ENCODE measurements around the gene SPARC.

GRCh38 chr5:151622367-151623088 is 64.2 kb downstream of the SPARC start:
- no peak for TF ChIP-seq CTCF (IDR thresholded peaks at IDR 0.05)
- peak in 1 of 2 donors; percentile 35 for TF ChIP-seq POLR2AphosphoS5 (IDR thresholded peaks at IDR 0.05; ENCODE audit: insufficient read depth in 1 of 2, low read depth in 1 of 2)
